HCT116 (cell line): ENCODE measurements around the gene DDX39B. TPM values are rescaled to one million over a fixed set of nuclear protein-coding genes. Genes with fewer than 3 reads are reported as not detected.
"Not testable (repeated sequence)": the region's sequence is repeated elsewhere in the genome, so short reads cannot be mapped to it uniquely, and the experiment has no call there.

ENCODE experiments used
- ATAC-seq: fragments of 200-7000 bp; cut with Tn5 transposase; 2 replicates; pipeline ENCODE4 v1.9.1; 2020; ENCODE audit warnings: mild to moderate bottlenecking, moderate library complexity
- BruUV-seq: library from RNA; stranded (reverse); fragments of 400-500 nt; replicated peaks from 2 replicates; lab custom pipeline; 2021; lab: Mats Ljungman, UMichigan
- CTCF ChIA-PET: fragments of 300-600 bp; sonication (Branson Sonifier 250); formaldehyde crosslinking; loops from one replicate; lab custom pipeline; 2021; ENCODE audit warnings: antibody characterized with exemption; lab: Charles Lee
- POLR2A ChIA-PET: fragments of 300-600, 350-600 bp; sonication (Branson Sonifier 250); formaldehyde crosslinking; loops from one replicate; lab custom pipeline; 2021; ENCODE audit warnings: antibody characterized with exemption; lab: Charles Lee
- RAD21 ChIA-PET, 2 experiments: fragments of 300-600 bp; sonication (Branson Sonifier 250); formaldehyde crosslinking; loops; one replicate each; lab custom pipeline; 2023; ENCODE audit warnings: low total read pairs in 2 of 2; ENCODE audit not compliant: uncharacterized antibody in 2 of 2, unreplicated experiment in 2 of 2, low non-redundant PET in 1 of 2; lab: Charles Lee
- DNase-seq: peaks from one replicate; pipeline ENCODE4 v3.0.0-alpha.2; 2010; ENCODE audit warnings: low read depth, low spot score
- H2AFZ ChIP-seq: fragments of 200-600 bp; shearing (Covaris generic), sonication (generic); 2 replicates; pipeline ENCODE4 v1.6.1; 2017; ENCODE audit warnings: low read depth, mixed run types, mixed read lengths, antibody characterized with exemption, low read length; ENCODE audit not compliant: poor library complexity, severe bottlenecking
- H3K27ac ChIP-seq: 2 replicates; pipeline ENCODE4 v1.5.1; 2012; ENCODE audit warnings: low read depth, low read length
- H3K27me3 ChIP-seq: fragments of 200-600 bp; sonication (generic); 2 replicates; pipeline ENCODE4 v1.6.1; 2016; ENCODE audit warnings: mixed run types, low read length, mixed read lengths; ENCODE audit not compliant: insufficient read depth
- H3K36me3 ChIP-seq, 2 experiments: fragments of 200-500 bp in 1 of 2; fragments of 200-600 bp in 1 of 2; sonication (Bioruptor generic) in 1 of 2; sonication (generic) in 1 of 2; 2 replicates each; pipeline versions ENCODE4 v1.5.1 to v1.6.1; 2014 to 2016; ENCODE audit warnings: low read length in 2 of 2, inconsistent platforms in 1 of 2, mixed read lengths in 1 of 2, mixed run types in 1 of 2; ENCODE audit not compliant: insufficient read depth in 2 of 2, control insufficient read depth in 1 of 2
- H3K4me1 ChIP-seq, 2 experiments: fragments of 200-600 bp in 1 of 2; sonication (generic) in 1 of 2; 2 replicates each; pipeline versions ENCODE4 v1.5.1 to v1.6.1; 2012 to 2017; ENCODE audit warnings: low read length in 2 of 2, inconsistent platforms in 1 of 2, mild to moderate bottlenecking in 1 of 2, mixed read lengths in 1 of 2, mixed run types in 1 of 2, moderate library complexity in 1 of 2; ENCODE audit not compliant: insufficient read depth in 2 of 2, control insufficient read depth in 1 of 2
- H3K4me2 ChIP-seq: fragments of 200-600 bp; sonication (generic); 2 replicates; pipeline ENCODE4 v1.6.1; 2017; ENCODE audit warnings: mixed run types, low read length, mixed read lengths
- H3K4me3 ChIP-seq, 2 experiments: fragments of 200-600 bp in 1 of 2; sonication (generic) in 1 of 2; replicated peaks in 1 of 2; 2 replicates each; pipeline ENCODE4 v1.5.1; 2011 to 2016; ENCODE audit warnings: low read length in 2 of 2, control low read depth in 1 of 2, low read depth in 1 of 2, mild to moderate bottlenecking in 1 of 2, mixed read lengths in 1 of 2, mixed run types in 1 of 2
- H3K79me2 ChIP-seq: fragments of 200-600 bp; sonication (generic); 2 replicates; pipeline ENCODE4 v1.6.1; 2017; ENCODE audit warnings: mild to moderate bottlenecking, mixed run types, low read length, moderate library complexity, mixed read lengths; ENCODE audit not compliant: insufficient read depth
- H3K9ac ChIP-seq: fragments of 200-600 bp; sonication (generic); 2 replicates; pipeline ENCODE4 v1.6.1; 2016; ENCODE audit warnings: low read length, mixed read lengths
- H3K9me2 ChIP-seq: fragments of 200-600 bp; sonication (generic), shearing (Covaris generic); 2 replicates; pipeline ENCODE4 v1.6.1; 2017; ENCODE audit warnings: mixed run types, mild to moderate bottlenecking, moderate library complexity; ENCODE audit not compliant: insufficient read depth
- H3K9me3 ChIP-seq, 2 experiments: fragments of 200-500 bp in 1 of 2; fragments of 200-600 bp in 1 of 2; sonication (Bioruptor generic) in 1 of 2; sonication (generic) in 1 of 2; 2 replicates each; pipeline ENCODE4 v1.6.1; 2014 to 2017; ENCODE audit warnings: low read length in 2 of 2, mixed read lengths in 2 of 2, inconsistent platforms in 1 of 2, low read depth in 1 of 2, mild to moderate bottlenecking in 1 of 2, mixed run types in 1 of 2, moderate library complexity in 1 of 2; ENCODE audit not compliant: control insufficient read depth in 1 of 2, insufficient read depth in 1 of 2
- H4K20me1 ChIP-seq: fragments of 200-600 bp; sonication (generic), shearing (Covaris generic); 2 replicates; pipeline ENCODE4 v1.6.1; 2017; ENCODE audit warnings: mixed run types, mild to moderate bottlenecking, moderate library complexity; ENCODE audit not compliant: insufficient read depth
- CBX3 ChIP-seq: IDR thresholded peaks from 2 replicates; pipeline ENCODE4 v1.6.1; 2012; ENCODE audit warnings: low read depth
- EGR1 ChIP-seq: IDR thresholded peaks from 2 replicates; pipeline ENCODE4 v1.6.1; 2012; ENCODE audit warnings: low read depth
- POLR2A ChIP-seq: IDR thresholded peaks from 2 replicates; pipeline ENCODE4 v1.7.0; 2011; ENCODE audit warnings: borderline replicate concordance; ENCODE audit not compliant: insufficient read depth, insufficient read length; ENCODE audit errors: extremely low read depth
- SP1 ChIP-seq: IDR thresholded peaks from 2 replicates; pipeline ENCODE4 v1.6.1; 2012; ENCODE audit warnings: low read depth
- intact Hi-C: fragments of 100-400 bp; cut with micrococcal nuclease; formaldehyde crosslinking; loops from 2 replicates; pipeline ENCODE4 v1.10.0; 2022
- total RNA-seq: library from RNA; stranded (reverse); gene quantifications from one replicate; pipeline ENCODE4 v1.2.1, GENCODE V29; 2021; ENCODE audit not compliant: unreplicated experiment

DDX39B gene
- total RNA-seq, 1 experiment from 2014 or later = 545 TPM

- Histone ChIP-seq H3K9me2 (no peaks in the 10 kb centered on the region), H2AFZ (no peak overlapping the region), H4K20me1 (no peaks in the 10 kb centered on the region), H3K4me2 (no peak overlapping the region), H3K9me3 (no peaks in the 10 kb centered on the region), H3K36me3 (peaks cover 3 to 5% of the 10 kb centered on the region in 2 experiments; a peak in 3 of 4 replicates), H3K9ac (no peak overlapping the region), H3K79me2 (no peaks in the 10 kb centered on the region), H3K27me3 (no peaks in the 10 kb centered on the region), H3K4me3 (no peak overlapping the region), H3K4me1 (peaks cover 0 to 8% of the 10 kb centered on the region in 2 experiments; a peak in 1 of 4 replicates), H3K27ac (no peak overlapping the region)
- RAD21 ChIA-PET = no interaction called here
- no TSS peak for BruUV-seq
- intact Hi-C loops = no loop called here
- ATAC-seq (no peak), DNase-seq (no peak)
- CTCF ChIA-PET = no interaction called here
- POLR2A ChIA-PET = interaction anchor here (1.0 kb wide), 1 partner anchor 152 kb away, joined by 8 read pairs; the partner anchor contains the start of gene CSNK2B
- no peak for TF ChIP-seq EGR1
Measured at GRCh38 chr6:31513456-31514165, 28.2 kb downstream of the DDX39B start.

GRCh38 chr6:31510007-31510406 is 31.8 kb downstream of the DDX39B start:
- intact Hi-C loops = no loop called here
- no peak overlapping the region for H3K4me3 ChIP-seq
- BruUV-seq = no TSS peak
- H3K36me3 ChIP-seq = peaks cover 12 to 13% of the 10 kb centered on the region in 2 experiments
- no peak overlapping the region for H3K27ac ChIP-seq
- ChIA-PET POLR2A (no interaction called here), RAD21 (no interaction called here), CTCF (no interaction called here)
- 0 out of 2 replicates have a peak, but pooled peaks cover under 1% of the 10 kb centered on the region for H3K79me2 ChIP-seq
- H3K9me3 ChIP-seq = no peaks in the 10 kb centered on the region
- TF ChIP-seq CBX3 = no peak
- TF ChIP-seq SP1 = no peak
- no peak for TF ChIP-seq POLR2A
- no peaks in the 10 kb centered on the region for H4K20me1 ChIP-seq
- ATAC-seq = no peak
- H3K4me1 ChIP-seq = peaks cover 0 to 4% of the 10 kb centered on the region in 2 experiments; a peak in 1 of 4 replicates
- H3K9me2 ChIP-seq = no peaks in the 10 kb centered on the region
- no peak for DNase-seq
- no peaks in the 10 kb centered on the region for H3K27me3 ChIP-seq
- H2AFZ ChIP-seq = no peak overlapping the region
- no peak overlapping the region for H3K4me2 ChIP-seq
- no peak overlapping the region for H3K9ac ChIP-seq

- BruUV-seq, H4K20me1 ChIP-seq, POLR2A ChIA-PET, ATAC-seq, CTCF ChIA-PET, intact Hi-C loops, H3K4me3 ChIP-seq, H2AFZ ChIP-seq, H3K9me3 ChIP-seq, H3K9me2 ChIP-seq, DNase-seq, H3K27ac ChIP-seq, RAD21 ChIA-PET, H3K9ac ChIP-seq, H3K79me2 ChIP-seq, H3K27me3 ChIP-seq, H3K4me2 ChIP-seq, H3K4me1 ChIP-seq: not testable (repeated sequence)
- peaks cover 12 to 13% of the 10 kb centered on the region in 2 experiments for H3K36me3 ChIP-seq
Measured at GRCh38 chr6:31509036-31509435, 32.8 kb downstream of the DDX39B start.
